PC-9 (cell line): ENCODE data around the gene SPATC1L.

ENCODE experiments used
- CTCF ChIP-seq: fragments of 200-600 bp; sonication (generic); conservative IDR thresholded peaks from 2 replicates; pipeline ENCODE4 v1.6.1; 2017; ENCODE audit warnings: mixed run types, antibody characterized with exemption, mild to moderate bottlenecking, moderate library complexity
- EZH2 ChIP-seq: fragments of 200-600 bp; sonication (generic); IDR thresholded peaks from 2 replicates; pipeline ENCODE4 v1.8.0; 2017; ENCODE audit warnings: antibody characterized with exemption, low read depth

DNA sequence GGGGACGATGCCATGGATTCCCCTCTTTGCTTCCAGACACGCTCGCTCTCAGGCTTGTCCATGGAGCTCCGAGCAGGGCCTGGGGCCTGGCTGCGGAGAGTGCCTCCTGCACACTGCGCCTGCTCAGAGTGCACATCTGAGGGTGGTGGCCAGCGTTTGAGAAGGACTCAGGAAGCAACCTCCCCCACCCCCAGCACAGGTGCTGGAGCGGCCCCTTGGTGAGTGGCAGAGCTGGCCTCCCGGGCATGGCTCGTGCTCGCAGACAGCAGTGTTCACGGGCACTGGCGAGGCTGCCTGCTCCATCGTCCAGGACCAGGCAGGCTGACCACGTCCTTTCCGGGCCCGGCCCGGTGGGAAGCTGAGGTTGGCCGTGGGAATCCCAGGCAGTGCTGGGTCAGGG is 2.8 kb downstream of the SPATC1L start:
- no peak for TF ChIP-seq CTCF
- TF ChIP-seq EZH2: no peak
